GM12878 (cell line): ENCODE measurements around the gene HNRNPDL. TPM values are rescaled to one million over a fixed set of nuclear protein-coding genes. Genes with fewer than 3 reads are reported as not detected.

Source experiments
- ATAC-seq: fragments of 200-7000 bp; cut with Tn5 transposase; 3 replicates; pipeline ENCODE4 v1.9.1; 2020; ENCODE audit warnings: mild to moderate bottlenecking, moderate library complexity
- BruUV-seq: library from RNA; stranded (reverse); fragments of 400-500 nt; replicated peaks from 2 replicates; lab custom pipeline; 2021; lab: Mats Ljungman, UMichigan
- CTCF ChIA-PET: fragments of 300-600 bp; sonication (Branson Sonifier 250); formaldehyde crosslinking; extraction: SDS; loops from one replicate; lab custom pipeline; 2021; ENCODE audit warnings: inconsistent platforms; lab: Yijun Ruan, JAX
- POLR2A ChIA-PET: fragments of 350-600 bp; formaldehyde crosslinking; extraction: SDS; loops from one replicate; lab custom pipeline; 2021; ENCODE audit warnings: inconsistent platforms; lab: Charles Lee
- RAD21 ChIA-PET: fragments of 300-600 bp; sonication (Branson Sonifier 250); formaldehyde crosslinking; loops from one replicate; lab custom pipeline; 2023; ENCODE audit warnings: antibody characterized with exemption; ENCODE audit not compliant: unreplicated experiment; lab: Charles Lee
- SMC1A ChIA-PET: fragments of 300-600 bp; sonication (Branson Sonifier 250); formaldehyde crosslinking; loops from one replicate; lab custom pipeline; 2023; ENCODE audit not compliant: unreplicated experiment, uncharacterized antibody; lab: Charles Lee
- DNase-seq: peaks from one replicate; pipeline ENCODE4 v3.0.0-alpha.2; 2011; ENCODE audit warnings: low read depth, low spot score
- FAIRE-seq: peaks from 3 replicates; lab custom pipeline; 2011; peaks lifted over from hg19 to GRCh38; lab: Jason Lieb, UNC
- H2AFZ ChIP-seq: 2 replicates; pipeline ENCODE4 v1.6.0; 2011; ENCODE audit warnings: low read depth, low read length, control low read depth; ENCODE audit not compliant: control insufficient read depth
- H3K27ac ChIP-seq: 2 replicates; pipeline ENCODE4 v1.5.1; 2011; ENCODE audit warnings: control low read depth; ENCODE audit not compliant: control insufficient read depth, insufficient read depth
- H3K27me3 ChIP-seq, 2 experiments: replicated peaks in 1 of 2; 2 replicates each; pipeline versions ENCODE4 v1.6.0 to v1.6.1; 2011; ENCODE audit warnings: low read length in 1 of 2; ENCODE audit not compliant: control insufficient read depth in 2 of 2, insufficient read depth in 2 of 2
- H3K36me3 ChIP-seq, 2 experiments: 2 replicates each; pipeline ENCODE4 v1.5.1; 2011; ENCODE audit warnings: low read length in 1 of 2; ENCODE audit not compliant: control insufficient read depth in 2 of 2, insufficient read depth in 2 of 2
- H3K4me1 ChIP-seq: 2 replicates; pipeline ENCODE4 v1.6.1; 2011; ENCODE audit warnings: mild to moderate bottlenecking, low read length, moderate library complexity, mixed read lengths; ENCODE audit not compliant: control insufficient read depth, insufficient read depth
- H3K4me2 ChIP-seq: 2 replicates; pipeline ENCODE4 v1.6.0; 2011; ENCODE audit warnings: control low read depth; ENCODE audit not compliant: control insufficient read depth, insufficient read depth
- H3K4me3 ChIP-seq: fragments of 200-600 bp; sonication (generic); 2 replicates; pipeline ENCODE4 v1.5.1; 2016
- H3K79me2 ChIP-seq: 2 replicates; pipeline ENCODE4 v1.6.0; 2011; ENCODE audit warnings: low read length; ENCODE audit not compliant: control insufficient read depth, insufficient read depth
- H3K9ac ChIP-seq: 2 replicates; pipeline ENCODE4 v1.8.0; 2011; ENCODE audit warnings: low read length, control low read depth, mixed read lengths; ENCODE audit not compliant: control insufficient read depth, insufficient read depth
- H3K9me3 ChIP-seq: replicated peaks from 3 replicates; pipeline ENCODE4 v1.5.1; 2011; ENCODE audit warnings: mild to moderate bottlenecking, low read length; ENCODE audit not compliant: control insufficient read depth, insufficient read depth
- H4K20me1 ChIP-seq: 2 replicates; pipeline ENCODE4 v1.6.0; 2011; ENCODE audit not compliant: control insufficient read depth, insufficient read depth
- CBFB ChIP-seq: IDR thresholded peaks from 2 replicates; pipeline ENCODE4 v1.6.1; 2016; ENCODE audit warnings: antibody characterized with exemption, low read depth
- CBX3 ChIP-seq: fragments of 200-600 bp; sonication (generic); IDR thresholded peaks from 2 replicates; pipeline ENCODE4 v1.6.1; 2016; ENCODE audit warnings: low read depth, borderline replicate concordance
- CHD4 ChIP-seq: fragments of 200-600 bp; sonication (generic); IDR thresholded peaks from 2 replicates; pipeline ENCODE4 v1.6.1; 2016; ENCODE audit warnings: mild to moderate bottlenecking
- CREM ChIP-seq: IDR thresholded peaks from 2 replicates; pipeline ENCODE4 v1.6.1; 2014; ENCODE audit warnings: antibody characterized with exemption, low read depth
- EED ChIP-seq: sonication (generic); IDR thresholded peaks from 2 replicates; pipeline ENCODE4 v1.6.1; 2016; ENCODE audit warnings: antibody characterized with exemption, low read depth
- ETV6 ChIP-seq, 2 experiments: fragments of 450-650 bp in 1 of 2; IDR thresholded peaks in 1 of 2; conservative IDR thresholded peaks in 1 of 2; 2 replicates each; pipeline ENCODE4 v1.6.1; 2014; ENCODE audit warnings: antibody characterized with exemption in 1 of 2, borderline replicate concordance in 1 of 2, low read depth in 1 of 2, mild to moderate bottlenecking in 1 of 2, moderate library complexity in 1 of 2
- HDAC2 ChIP-seq: fragments of 200-600 bp; sonication (generic); IDR thresholded peaks from 2 replicates; pipeline ENCODE4 v1.6.1; 2017
- IKZF1 ChIP-seq: fragments of 450-650 bp; conservative IDR thresholded peaks from 2 replicates; pipeline ENCODE4 v1.6.1; 2017; ENCODE audit warnings: antibody characterized with exemption, mild to moderate bottlenecking
- JUNB ChIP-seq: IDR thresholded peaks from 2 replicates; pipeline ENCODE4 v1.6.1; 2016; ENCODE audit warnings: antibody characterized with exemption, mild to moderate bottlenecking
- JUND ChIP-seq: IDR thresholded peaks from 2 replicates; pipeline ENCODE4 v1.6.1; 2012; ENCODE audit warnings: low read depth, mild to moderate bottlenecking, low read length, improper control_type of control experiment, moderate library complexity
- KDM1A ChIP-seq: fragments of 200-600 bp; sonication (generic); IDR thresholded peaks from 2 replicates; pipeline ENCODE4 v1.6.1; 2016; ENCODE audit warnings: borderline replicate concordance
- NBN ChIP-seq: fragments of 450-650 bp; IDR thresholded peaks from 2 replicates; pipeline ENCODE4 v1.6.1; 2016
- NFXL1 ChIP-seq: fragments of 450-650 bp; IDR thresholded peaks from 2 replicates; pipeline ENCODE4 v1.6.1; 2017; ENCODE audit warnings: antibody characterized with exemption, mild to moderate bottlenecking, borderline replicate concordance
- PAX5 ChIP-seq: IDR thresholded peaks from 2 replicates; pipeline ENCODE4 v1.6.1; 2011; ENCODE audit warnings: low read depth, low read length, borderline replicate concordance
- PBX3 ChIP-seq: IDR thresholded peaks from 2 replicates; pipeline ENCODE4 v1.6.1; 2011; ENCODE audit warnings: mild to moderate bottlenecking, low read depth, low read length, moderate library complexity; ENCODE audit not compliant: insufficient replicate concordance
- SIN3A ChIP-seq: IDR thresholded peaks from 2 replicates; pipeline ENCODE4 v1.6.1; 2012; ENCODE audit warnings: low read depth, low read length, improper control_type of control experiment
- SPI1 ChIP-seq: IDR thresholded peaks from 2 replicates; pipeline ENCODE4 v1.6.1; 2011; ENCODE audit warnings: low read depth, mild to moderate bottlenecking, low read length, moderate library complexity, borderline replicate concordance; ENCODE audit not compliant: insufficient read depth
- STAT1 ChIP-seq: fragments of 450-650 bp; conservative IDR thresholded peaks from 2 replicates; pipeline ENCODE4 v1.6.1; 2014; ENCODE audit warnings: antibody characterized with exemption, mild to moderate bottlenecking
- STAT3 ChIP-seq: IDR thresholded peaks from 2 replicates; pipeline ENCODE4 v1.6.1; 2011; ENCODE audit warnings: low read depth, low read length, improper control_type of control experiment
- WGBS: methylation state at CpG from one replicate; pipeline ENCODE4 v1.1.6; 2016; ENCODE audit warnings: low lambda C conversion rate; ENCODE audit not compliant: insufficient replicate concordance, insufficient coverage; ENCODE audit errors: missing lambda C conversion rate; 5-methylcytosine and 5-hydroxymethylcytosine counted together
- in situ Hi-C: fragments of 300-500 bp; cut with MboI; formaldehyde crosslinking; loops from 9 replicates; pipeline ENCODE4 v1.14.3; 2018; ENCODE audit warnings: mixed read lengths
- intact Hi-C: fragments of 100-400 bp; cut with micrococcal nuclease; formaldehyde crosslinking; loops from one replicate; pipeline ENCODE4 v1.14.2; 2022; ENCODE audit not compliant: unreplicated experiment
- polyA plus RNA-seq, 11 experiments: library from polyadenylated mRNA; depleted of rRNA in 4 of 11; unstranded in 6 of 11; stranded (reverse) in 5 of 11; fragments of >200 nt; fragmentation: Nextera tagmentation in 4 of 11; fragmentation: Illumina TruSeq in 1 of 11; extraction: Ambion mirVana in 4 of 11; extraction: Trizol in 1 of 11; gene quantifications; 1 replicate in 1 of 11; 2 replicates in 10 of 11; pipeline versions ENCODE4 v1.2.1 to v1.2.3, GENCODE V29; 2011 to 2016; ENCODE audit warnings: inconsistent platforms in 2 of 11, missing spikeins in 2 of 11, low read depth in 1 of 11
- total RNA-seq, 4 experiments: library from RNA; depleted of rRNA in 3 of 4; stranded (reverse); fragments of >200 nt in 3 of 4; fragmentation: Illumina TruSeq in 1 of 4; extraction: Trizol in 1 of 4; gene quantifications; 2 replicates each; pipeline versions ENCODE4 v1.2.1 to v1.2.3, GENCODE V29; 2013 to 2021
- TF ChIP-seq, protein P1 (sequence below): fragments of 450-650 bp; IDR thresholded peaks from 2 replicates; pipeline ENCODE4 v1.6.1; 2017; ENCODE audit warnings: mild to moderate bottlenecking

HNRNPDL gene
- total and polyA plus RNA-seq, 10 of the 15 experiments (the other 5 are each of a cell fraction or from before 2014, with no cell fraction given) = 217 to 510 (median 345) TPM

DNA sequence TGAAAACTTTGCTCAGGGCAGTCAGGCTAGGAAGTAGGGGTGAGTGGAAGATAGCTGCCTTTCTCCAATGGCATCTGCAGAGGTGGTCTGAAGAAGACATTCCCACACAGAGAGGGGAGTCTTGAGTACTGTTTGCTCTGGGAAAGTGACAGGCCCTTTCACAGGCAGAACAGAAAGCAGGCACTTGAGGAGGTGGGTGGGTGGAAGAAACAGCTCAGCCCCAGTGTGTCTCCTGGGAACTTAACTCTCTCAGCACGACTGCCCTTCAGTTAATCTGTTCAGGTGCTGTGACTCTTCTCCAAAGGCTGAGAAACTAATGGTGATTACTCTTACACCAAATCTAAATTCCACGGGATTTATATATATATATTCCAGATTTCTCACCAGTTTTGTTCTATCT lies 28.5 kb upstream of the HNRNPDL start (continued):
- TF ChIP-seq CBX3 (no peak), NBN (no peak)
- TF ChIP-seq, all 136 proteins: peak for 13

DNA sequence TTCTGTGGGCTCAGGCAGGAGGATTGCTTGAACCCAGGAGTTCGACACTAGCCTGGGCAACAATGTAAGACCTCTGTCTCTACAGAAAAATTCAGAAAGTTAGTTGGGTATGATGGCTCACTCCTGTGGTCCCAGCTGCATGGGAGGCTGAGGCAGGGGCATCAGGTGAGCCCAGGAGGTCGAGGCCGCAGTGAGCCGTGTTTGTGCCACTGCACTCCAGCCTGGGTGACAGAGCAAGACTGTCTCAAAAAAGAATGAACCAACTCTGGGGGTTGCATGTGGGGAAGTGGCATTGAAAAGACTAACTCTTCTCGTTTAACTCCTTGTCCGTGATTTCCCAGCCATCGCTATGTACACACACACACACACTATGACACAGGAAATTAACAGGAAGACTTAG lies 27.0 kb upstream of the HNRNPDL start:
- ATAC-seq (no peak), FAIRE-seq (no peak), DNase-seq (no peak)
- no peak overlapping the region for H3K4me3 ChIP-seq
- no peak overlapping the region for H3K27ac ChIP-seq
- H4K20me1 ChIP-seq = no peaks in the 10 kb centered on the region
- ChIA-PET POLR2A (no interaction called here), SMC1A (no interaction called here), RAD21 (no interaction called here), CTCF (interaction anchor here (9.1 kb wide), 1 partner anchor 283 kb away, joined by 89 read pairs; no protein-coding TSS in a partner anchor)
- intact Hi-C loops = no loop called here
- H2AFZ ChIP-seq = no peak overlapping the region
- H3K9ac ChIP-seq = no peak overlapping the region
- in situ Hi-C loops = no loop called here
- BruUV-seq = no TSS peak
- 95% methylated on average over 7 of the region's 7 CpGs for WGBS
- no peaks in the 10 kb centered on the region for H3K4me1 ChIP-seq
- H3K36me3 ChIP-seq = peaks cover 10 to 17% of the 10 kb centered on the region in 2 experiments
- no peak overlapping the region for H3K4me2 ChIP-seq
- H3K79me2 ChIP-seq = no peaks in the 10 kb centered on the region
- no peaks in the 10 kb centered on the region for H3K9me3 ChIP-seq
- no peaks in the 10 kb centered on the region for H3K27me3 ChIP-seq
- TF ChIP-seq PAX5 = no peak
- TF ChIP-seq JUNB = no peak
- no peak for TF ChIP-seq CHD4
- TF ChIP-seq IKZF1 = no peak
- no peak for TF ChIP-seq CBFB
- no peak for TF ChIP-seq HDAC2
- TF ChIP-seq PBX3 = no peak
- no peak for TF ChIP-seq STAT1
- TF ChIP-seq JUND = no peak
- TF ChIP-seq NFXL1 = no peak
- TF ChIP-seq ETV6 (conservative IDR thresholded peaks at IDR 0.05 in 1 of 2, IDR thresholded peaks at IDR 0.05 in 1 of 2; ENCODE audit: borderline replicate concordance in 1 of 2, low read depth in 1 of 2) = no peak
- no peak for TF ChIP-seq SIN3A
- TF ChIP-seq, protein P1, sequence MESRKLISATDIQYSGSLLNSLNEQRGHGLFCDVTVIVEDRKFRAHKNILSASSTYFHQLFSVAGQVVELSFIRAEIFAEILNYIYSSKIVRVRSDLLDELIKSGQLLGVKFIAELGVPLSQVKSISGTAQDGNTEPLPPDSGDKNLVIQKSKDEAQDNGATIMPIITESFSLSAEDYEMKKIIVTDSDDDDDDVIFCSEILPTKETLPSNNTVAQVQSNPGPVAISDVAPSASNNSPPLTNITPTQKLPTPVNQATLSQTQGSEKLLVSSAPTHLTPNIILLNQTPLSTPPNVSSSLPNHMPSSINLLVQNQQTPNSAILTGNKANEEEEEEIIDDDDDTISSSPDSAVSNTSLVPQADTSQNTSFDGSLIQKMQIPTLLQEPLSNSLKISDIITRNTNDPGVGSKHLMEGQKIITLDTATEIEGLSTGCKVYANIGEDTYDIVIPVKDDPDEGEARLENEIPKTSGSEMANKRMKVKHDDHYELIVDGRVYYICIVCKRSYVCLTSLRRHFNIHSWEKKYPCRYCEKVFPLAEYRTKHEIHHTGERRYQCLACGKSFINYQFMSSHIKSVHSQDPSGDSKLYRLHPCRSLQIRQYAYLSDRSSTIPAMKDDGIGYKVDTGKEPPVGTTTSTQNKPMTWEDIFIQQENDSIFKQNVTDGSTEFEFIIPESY = no peak
- no peak for TF ChIP-seq STAT3
- TF ChIP-seq KDM1A = no peak
- TF ChIP-seq EED = no peak
- TF ChIP-seq SPI1 = no peak
- no peak for TF ChIP-seq CREM
